ENCODE measurements around the gene SBK3.
A peak's percentile ranks its signal among the peaks of the same experiment; 100 is the strongest.
"Not testable (repeated sequence)": the region's sequence is repeated elsewhere in the genome, so short reads cannot be mapped to it uniquely, and the experiment has no call there.

Gene SBK3

DNA sequence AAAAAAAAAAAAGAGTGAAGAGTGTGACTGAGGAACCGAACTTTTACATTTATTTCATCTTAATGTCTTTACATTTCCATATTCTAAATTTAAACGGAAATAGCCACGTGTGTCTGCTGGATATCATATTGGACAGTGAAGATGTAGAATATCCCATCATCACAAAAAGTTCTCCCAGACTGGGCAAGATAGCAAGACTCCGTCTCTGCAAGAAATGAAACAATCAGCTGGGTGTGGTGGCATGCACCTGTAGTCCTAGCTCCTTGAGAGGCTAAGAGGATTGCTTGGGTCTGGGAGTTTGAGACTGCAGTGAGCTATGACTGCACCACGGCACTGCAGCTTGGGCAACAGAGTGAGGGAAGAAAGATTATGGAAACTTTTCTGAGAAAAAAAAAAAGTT lies 31.4 kb upstream of the SBK3 start:
- DNase-seq (ENCODE audit: low read depth), result no peak

GRCh38 chr19:55573929-55574328 lies 28.6 kb upstream of the SBK3 start:
- DNase-seq (ENCODE audit: low read depth), result not testable (repeated sequence)

GRCh38 chr19:55569477-55569876 lies 24.1 kb upstream of the SBK3 start:
- DNase-seq (ENCODE audit: low read depth), result not testable (repeated sequence)

DNA sequence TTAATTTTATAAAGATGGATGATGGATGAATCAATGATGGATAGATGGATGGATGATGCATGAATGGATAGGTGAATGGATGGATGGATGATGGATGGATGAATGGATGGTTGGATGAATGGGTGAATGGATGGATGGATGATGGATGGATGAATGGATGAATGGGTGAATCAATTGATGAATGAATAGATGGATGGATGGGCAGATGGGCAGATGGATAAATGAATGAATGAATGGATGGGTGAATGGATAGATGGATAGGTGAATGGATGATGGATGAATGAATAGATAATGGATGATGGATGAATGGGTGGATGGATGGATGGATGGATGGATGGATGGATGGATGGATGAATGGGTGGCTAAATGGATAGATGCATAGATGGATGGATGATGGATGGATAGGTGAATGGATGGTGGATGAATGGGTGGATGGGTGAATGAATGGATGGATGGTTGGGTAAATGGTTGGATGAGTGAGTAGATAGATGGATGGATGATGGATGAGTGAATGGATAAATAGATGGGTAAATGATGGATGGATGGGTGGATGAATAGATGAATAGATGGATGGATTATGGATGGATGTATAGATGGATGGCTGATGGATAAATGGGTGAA lies 22.5 kb upstream of the SBK3 start:
- no peak for DNase-seq (ENCODE audit: low read depth)

GRCh38 chr19:55566823-55567222 lies 21.5 kb upstream of the SBK3 start:
- DNase-seq (ENCODE audit: low read depth), result no peak

- no peak for DNase-seq (ENCODE audit: low read depth)
Measured at GRCh38 chr19:55563261-55563690, 17.9 kb upstream of the SBK3 start.

DNA sequence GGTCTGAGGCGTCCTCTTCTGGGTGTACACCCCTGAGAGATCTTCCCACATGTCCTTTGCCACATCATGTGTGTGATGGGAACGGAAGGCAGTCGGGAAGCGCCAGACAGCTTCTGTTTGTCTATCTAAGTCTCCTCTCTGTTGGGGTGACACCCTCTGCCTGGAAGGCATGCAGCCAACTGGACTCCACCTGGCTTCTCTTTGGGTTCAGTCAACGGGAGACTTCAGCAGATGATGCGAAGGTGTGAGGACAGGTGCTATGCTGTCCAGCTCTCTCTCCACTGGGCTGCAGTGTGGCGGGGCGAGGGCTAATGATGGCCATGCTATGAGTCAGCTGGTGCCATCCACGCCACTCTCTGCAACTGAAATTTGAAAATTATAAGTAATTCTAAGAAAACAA lies 14.3 kb upstream of the SBK3 start:
- DNase-seq (ENCODE audit: low read depth), result no peak

- no peak for DNase-seq (ENCODE audit: low read depth)
Measured at GRCh38 chr19:55554741-55555152, 9.4 kb upstream of the SBK3 start.

DNA sequence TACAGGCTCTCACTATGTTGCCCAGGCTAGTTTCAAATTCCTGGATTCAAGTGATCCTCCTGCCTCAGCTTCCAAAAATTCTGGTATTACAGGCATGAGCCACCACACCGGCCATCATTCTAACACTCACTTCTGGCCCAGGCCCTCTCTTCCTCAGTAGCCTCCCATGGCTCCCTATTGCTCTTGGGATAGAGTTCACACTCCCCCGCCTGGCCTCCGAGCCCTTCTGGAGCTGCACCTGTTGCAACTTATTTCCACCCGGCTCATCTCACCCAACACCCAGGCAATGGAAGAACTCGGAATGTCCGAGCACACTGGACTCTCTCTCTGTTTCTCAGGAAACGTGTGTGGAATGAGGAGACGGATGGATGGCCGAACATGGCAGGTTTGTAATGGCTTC lies 9.0 kb upstream of the SBK3 start:
- no peak for DNase-seq (ENCODE audit: low read depth)

- no peak for DNase-seq (ENCODE audit: low read depth)
Measured at GRCh38 chr19:55553217-55554182, 8.2 kb upstream of the SBK3 start.

- DNase-seq (ENCODE audit: low read depth), result peak; percentile 89
Measured at GRCh38 chr19:55552620-55553019, 7.3 kb upstream of the SBK3 start.

- DNase-seq (ENCODE audit: low read depth), result no peak
Measured at GRCh38 chr19:55552206-55552605, 6.9 kb upstream of the SBK3 start.

GRCh38 chr19:55550321-55550650 lies 4.9 kb upstream of the SBK3 start:
- DNase-seq (ENCODE audit: low read depth), result no peak

DNA sequence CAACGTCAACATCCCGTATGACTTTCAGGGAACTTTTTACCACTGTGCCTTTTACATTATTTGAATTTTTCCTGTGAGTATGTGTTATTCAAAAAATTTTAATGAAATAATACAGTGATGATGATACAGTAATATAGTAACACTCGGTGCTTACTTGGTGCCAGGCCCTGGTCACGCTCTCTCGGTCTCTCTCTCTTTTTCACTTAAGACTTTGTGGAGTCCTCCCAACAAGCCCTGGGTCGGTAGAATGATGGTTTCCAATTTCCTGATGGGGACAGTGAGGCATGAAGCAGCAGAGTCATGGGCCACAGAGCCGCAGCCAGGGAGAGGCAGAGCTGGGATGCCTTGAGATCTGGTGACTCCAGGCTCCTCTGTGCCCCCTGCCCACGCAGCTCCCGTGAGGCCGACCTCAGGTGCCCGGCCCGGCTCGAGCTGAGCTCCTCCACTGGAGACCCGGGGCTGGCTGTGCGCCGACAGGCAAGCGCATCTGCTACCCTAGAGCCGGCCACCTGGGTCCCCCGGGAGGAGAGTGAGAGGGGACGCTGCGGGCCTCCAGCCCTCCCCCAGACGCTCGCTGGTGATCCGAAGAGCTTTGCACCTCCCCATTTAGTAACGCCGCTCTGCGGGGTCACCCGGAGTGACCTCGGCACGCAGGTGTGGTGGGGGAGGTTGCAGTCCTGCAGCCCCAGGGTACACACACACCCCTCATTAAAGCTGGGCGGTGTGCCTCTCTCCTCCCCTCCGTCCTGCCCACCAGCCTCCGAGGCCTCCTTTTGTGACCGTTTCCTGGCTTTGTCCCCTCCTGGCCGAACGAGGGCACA lies 4.4 kb upstream of the SBK3 start:
- DNase-seq (ENCODE audit: low read depth), result peak; percentile 86

DNA sequence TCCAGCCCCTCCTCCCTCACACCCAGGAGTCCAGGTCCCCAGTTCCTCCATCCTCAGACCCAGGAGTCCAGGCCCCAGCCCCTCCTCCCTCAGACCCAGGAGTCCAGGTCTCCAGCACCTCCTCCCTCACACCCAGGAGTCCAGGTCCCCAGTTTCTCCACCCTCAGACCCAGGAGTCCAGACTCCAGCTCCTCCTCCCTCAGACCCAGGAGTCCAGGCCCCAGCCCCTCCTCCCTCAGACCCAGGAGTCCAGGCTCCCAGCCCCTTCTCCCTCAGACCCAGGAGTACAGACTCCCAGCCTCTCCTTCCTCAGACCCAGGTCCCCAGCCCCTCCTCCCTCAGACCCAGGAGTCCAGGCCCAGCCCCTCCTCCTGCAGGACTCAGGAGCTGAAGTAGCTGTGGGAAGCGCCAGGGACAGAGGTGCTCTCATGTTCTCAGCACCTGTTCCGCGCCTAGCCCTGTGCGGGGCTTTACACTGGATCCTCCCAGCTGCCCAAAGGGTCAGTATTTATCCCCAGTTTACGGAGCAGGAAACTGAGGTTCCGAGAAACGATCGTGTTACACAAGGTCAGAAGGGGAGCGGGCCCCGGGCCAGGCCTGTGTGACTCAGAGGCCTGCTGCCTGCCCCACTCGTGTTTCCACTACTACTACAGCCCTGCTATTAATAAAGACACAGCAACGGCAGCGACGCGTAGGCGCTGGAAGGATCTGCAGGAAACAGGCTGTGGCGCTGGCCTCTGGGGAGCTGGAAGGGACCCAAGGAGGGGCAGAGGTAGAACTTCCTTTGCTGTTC lies 1.7 kb upstream of the SBK3 start:
- peak; percentile 26 for DNase-seq (ENCODE audit: low read depth)

GRCh38 chr19:55546011-55546410 lies 668 bp upstream of the SBK3 start:
- DNase-seq (ENCODE audit: low read depth), result no peak

DNA sequence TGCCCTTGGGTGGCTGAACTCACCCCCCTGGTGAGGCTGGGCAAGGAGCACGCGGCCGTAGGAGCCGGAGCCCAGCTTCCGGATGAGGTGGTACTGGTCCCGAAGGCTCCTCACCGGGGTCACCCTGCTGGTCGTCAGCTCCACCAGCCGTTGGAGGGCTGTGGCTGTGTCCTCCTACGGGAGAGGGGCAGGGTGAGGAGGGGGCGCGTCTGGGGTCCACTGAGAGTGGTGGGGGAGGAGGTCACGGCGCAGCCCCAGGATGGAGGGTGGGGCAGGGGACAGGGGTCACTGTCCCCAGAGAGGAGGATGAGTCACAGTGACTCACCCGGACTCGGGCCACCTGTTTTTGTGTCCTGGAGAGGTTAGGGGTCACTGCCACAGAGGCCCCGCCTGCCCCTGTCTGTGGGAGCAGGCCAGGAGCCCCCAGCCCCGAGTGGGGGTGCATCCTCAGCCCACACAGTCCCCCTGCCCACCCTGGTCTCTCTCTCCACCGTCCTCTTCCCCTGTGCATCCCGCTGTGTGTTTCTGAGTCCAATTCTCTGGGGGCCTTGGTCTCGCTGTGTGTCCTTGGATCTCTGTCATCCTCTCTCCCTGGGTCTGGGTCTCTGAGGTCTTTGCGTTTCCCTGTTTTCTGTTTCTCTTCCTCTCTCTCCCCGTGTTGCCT lies 435 bp downstream of the SBK3 start:
- no peak for DNase-seq (ENCODE audit: low read depth)

GRCh38 chr19:55544014-55544413 lies 1.3 kb downstream of the SBK3 start:
- no peak for DNase-seq (ENCODE audit: low read depth)

DNA sequence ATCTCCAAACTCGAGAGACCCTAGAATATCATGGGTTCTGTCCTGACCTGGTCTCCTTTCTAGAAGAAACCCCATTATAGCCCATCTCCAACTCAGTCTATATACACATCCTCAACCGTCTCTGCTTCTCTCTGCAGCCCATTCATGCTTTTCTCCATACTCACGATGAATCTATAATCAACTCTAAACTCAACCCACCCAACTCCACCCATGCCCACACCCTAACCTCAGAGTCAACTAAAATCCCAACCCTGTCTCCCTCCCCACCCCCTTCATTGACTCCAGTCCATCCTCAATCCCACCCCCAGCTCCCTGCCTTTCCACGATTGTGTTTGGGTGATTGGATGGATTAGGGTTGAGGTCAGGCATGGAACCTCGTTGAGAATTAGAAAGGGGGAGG lies 1.8 kb downstream of the SBK3 start:
- DNase-seq (ENCODE audit: low read depth), result no peak

- DNase-seq (ENCODE audit: low read depth), result no peak
Measured at GRCh38 chr19:55542292-55542855, 3.0 kb downstream of the SBK3 start.

DNA sequence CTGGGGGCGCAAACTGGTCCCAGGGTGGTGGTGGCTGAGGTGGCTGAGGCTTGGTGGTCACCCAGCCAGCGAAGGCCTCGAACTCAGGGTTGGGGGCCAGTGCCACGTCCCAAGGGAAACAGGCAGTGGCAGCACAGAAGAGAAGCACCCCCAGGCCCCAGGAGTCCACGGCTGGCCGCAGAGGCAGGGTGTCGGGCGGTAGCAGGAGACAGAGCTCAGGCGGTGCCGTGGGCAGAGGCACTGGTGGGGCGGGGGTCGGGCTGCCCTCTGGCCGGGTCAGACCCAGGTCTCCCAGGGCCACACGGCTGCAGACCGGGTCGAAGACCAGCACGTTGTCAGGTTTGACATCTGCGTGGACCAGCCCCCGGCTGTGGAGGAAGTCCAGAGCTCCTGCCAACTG lies 4.3 kb downstream of the SBK3 start:
- DNase-seq (ENCODE audit: low read depth), result no peak

Measured in GM04503 (cell line).